HG02588 (cell line): ENCODE results near the gene GBF1.

Experiments
- ATAC-seq: cut with Tn5 transposase; IDR thresholded peaks from one replicate; pipeline ENCODE4 v1.9.1; 2021; ENCODE audit warnings: mild to moderate bottlenecking, moderate library complexity; ENCODE audit not compliant: unreplicated experiment

The GBF1 gene

DNA sequence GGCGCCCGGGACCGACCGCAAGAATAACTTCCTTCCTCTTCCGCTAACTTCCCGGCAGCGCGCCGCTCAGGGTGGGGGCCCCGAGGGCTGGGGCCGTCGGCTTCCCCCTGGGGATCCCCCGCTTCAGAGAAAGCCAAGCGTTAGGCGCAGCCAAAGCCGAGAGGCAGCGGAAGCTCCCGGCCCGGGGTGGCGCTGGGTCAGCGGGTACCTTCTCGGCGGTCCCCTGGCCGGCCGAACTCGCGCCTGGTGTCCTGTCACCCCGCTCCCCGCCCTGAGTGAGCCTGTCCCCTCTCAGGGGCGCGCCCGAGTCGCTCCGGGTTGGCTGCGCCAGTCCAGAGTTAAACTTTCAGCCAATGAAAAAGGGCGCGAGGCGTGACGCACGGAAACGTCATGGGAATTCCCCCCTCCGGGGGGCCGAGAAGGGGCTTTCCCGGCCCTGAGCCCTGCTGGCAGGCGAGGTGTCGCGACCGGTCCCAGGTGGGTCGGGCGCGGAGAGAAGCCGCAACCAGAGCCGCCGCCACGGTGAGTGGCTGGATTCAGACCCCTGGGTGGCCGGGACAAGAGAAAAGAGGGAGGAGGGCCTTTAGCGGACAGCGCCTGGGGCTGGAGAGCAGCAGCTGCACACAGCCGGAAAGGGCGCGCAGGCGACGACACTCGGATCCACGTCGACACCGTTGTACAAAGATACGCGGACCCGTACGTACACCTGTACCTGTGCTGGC is 148.9 kb downstream of the GBF1 start:
- ATAC-seq, result peak; percentile 72

DNA sequence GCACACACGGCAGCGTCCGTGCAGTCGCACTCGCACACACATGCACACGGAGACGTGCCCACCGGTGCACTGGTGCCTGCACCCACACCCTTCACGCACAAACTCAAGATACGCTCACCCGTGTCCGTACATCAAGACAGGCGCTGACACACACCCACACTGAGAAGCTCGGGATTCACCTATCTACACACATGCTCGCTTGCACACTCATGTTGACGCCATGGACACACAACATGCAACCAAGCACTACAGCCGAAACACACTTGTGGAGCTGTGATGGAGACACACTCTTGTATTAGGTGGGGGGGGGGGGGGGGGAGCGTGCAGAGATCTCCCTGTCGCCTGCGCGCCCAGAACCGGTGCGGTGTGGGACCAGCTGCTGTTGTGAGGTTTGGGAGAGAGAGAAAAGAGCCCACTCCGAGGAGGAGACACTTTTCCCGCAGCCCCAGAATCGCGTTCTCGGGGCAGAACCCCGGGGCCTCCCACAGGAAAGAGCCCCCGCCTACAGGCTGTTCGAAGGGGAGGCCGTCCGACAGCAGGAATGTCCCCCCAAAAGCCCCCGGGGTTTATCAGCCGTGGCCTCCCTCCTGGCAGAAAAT is 149.6 kb downstream of the GBF1 start:
- ATAC-seq, result peak; percentile 1

DNA sequence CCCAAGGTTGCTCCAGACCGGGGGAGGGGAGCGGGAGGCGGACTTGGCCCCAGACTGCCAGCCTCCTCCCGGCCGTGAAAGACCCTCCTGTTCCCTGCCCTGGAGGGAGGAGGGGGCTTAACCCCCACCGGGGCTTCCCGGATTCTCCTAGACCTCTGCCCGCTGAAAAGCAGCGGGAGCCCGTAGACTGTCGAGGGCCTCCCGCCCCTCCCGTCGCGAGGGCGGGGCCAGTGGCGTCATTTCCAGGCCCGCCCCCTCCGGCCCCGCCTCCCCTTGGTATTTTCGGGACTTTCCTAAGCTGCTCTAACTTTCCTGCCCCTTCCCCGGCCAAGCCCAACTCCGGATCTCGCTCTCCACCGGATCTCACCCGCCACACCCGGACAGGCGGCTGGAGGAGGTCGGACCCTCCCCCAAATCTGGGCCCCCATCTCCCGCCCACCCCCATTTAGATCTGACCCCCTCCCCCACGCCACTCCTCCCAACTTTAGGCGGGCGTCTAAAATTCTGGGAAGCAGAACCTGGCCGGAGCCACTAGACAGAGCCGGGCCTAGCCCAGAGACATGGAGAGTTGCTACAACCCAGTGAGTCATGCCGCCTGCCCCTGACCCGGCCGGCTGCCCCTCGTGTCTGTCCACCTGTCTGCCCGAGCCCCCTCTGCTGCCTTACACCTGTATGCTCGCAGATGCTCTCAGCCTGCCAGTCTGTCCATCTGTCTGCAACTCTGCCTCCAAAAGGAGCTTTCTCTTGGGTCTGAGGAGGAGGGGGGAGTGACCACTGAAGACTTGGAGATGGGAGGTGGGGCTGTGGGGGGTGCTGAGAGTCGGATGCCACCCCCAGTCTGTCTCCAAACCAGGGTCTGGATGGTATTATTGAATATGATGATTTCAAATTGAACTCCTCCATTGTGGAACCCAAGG is 150.3 kb downstream of the GBF1 start, which contains the start of gene NFKB2:
Gene NFKB2, plus strand, starts transcription at position 306 of the 917 bp plus-strand sequence. Its CDS starts 255 bp downstream, at position 561.
- ATAC-seq, result peak; percentile 25

DNA sequence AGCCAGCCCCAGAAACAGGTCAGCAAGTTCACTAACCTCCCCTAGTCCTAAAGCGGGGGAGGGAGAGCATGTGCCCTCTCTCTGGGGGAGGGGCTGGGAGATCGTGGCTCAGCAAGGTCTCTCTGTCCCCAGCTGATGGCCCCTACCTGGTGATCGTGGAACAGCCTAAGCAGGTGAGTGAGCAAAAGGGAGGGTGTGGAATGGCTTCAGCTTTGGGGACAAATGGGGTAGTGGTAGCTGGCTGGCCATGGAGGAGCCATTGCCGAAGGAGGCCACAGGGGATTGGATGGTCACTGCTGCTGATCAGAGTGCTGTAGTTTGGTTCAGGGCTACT is 151.0 kb downstream of the GBF1 start:
- no peak for ATAC-seq

DNA sequence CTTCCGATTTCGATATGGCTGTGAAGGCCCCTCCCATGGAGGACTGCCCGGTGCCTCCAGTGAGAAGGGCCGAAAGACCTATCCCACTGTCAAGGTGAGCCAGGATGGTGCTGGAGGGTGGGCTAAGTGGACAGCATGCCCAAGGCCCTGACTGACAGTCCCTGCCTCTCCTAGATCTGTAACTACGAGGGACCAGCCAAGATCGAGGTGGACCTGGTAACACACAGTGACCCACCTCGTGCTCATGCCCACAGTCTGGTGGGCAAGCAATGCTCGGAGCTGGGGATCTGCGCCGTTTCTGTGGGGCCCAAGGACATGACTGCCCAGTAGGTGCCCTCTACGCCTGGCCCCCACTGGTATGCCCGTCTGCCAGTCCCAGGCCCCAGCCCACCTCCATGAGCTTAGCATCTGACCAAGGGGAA is 151.4 kb downstream of the GBF1 start:
- ATAC-seq, result no peak

DNA sequence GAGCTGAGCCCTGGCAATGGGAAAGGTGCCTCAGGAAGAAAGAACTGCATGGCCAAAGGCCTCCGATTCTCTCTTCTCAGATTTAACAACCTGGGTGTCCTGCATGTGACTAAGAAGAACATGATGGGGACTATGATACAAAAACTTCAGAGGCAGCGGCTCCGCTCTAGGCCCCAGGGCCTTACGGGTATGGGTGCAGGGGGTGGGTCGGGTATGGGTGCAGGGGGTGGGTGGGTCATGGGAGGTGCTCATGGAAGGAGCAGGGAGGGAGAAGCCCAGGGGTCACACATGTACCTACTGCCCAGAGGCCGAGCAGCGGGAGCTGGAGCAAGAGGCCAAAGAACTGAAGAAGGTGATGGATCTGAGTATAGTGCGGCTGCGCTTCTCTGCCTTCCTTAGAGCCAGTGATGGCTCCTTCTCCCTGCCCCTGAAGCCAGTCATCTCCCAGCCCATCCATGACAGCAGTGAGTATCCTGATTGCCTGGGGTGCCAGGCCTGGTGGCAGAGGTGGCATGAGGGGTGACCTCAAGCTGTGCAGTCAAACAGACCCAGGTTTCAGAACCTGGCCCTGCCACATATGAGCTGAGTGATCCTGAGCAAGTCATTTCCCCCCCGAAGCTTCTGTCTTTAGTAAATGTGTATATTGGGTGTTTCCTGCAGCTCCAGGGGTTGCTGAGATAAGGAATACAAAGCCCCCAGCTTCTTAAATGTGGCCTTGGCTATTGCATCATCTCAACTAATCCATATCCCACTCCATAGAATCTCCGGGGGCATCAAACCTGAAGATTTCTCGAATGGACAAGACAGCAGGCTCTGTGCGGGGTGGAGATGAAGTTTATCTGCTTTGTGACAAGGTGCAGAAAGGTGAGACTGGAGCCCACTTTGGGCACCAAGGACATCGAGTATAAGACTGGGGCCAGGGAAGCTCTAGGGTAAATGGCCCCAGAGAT is 152.2 kb downstream of the GBF1 start:
- no peak for ATAC-seq

DNA sequence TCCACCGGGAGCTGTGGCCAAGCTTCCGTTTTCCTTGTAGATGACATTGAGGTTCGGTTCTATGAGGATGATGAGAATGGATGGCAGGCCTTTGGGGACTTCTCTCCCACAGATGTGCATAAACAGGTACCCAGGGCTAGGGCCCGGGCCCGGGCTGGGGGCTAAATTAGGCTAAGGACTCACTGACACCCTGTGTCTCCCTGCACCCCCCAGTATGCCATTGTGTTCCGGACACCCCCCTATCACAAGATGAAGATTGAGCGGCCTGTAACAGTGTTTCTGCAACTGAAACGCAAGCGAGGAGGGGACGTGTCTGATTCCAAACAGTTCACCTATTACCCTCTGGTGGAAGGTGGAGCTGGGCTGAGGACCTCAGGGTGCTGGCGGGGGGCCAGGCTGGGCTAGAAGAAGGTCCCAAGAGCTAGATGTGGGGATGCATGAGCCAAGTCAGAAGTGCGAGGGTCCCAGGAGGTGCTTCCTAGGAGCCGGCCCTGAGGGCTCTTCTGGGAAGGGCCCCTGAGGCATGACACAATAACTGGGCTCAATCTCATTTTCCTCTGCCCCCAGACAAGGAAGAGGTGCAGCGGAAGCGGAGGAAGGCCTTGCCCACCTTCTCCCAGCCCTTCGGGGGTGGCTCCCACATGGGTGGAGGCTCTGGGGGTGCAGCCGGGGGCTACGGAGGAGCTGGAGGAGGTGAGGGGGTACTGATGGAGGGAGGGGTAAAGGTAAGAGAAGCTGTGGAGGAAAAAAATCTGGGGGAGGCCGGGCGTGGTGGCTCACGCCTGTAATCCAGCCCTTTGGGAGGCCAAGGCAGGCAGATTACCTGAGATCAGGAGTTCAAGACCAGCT is 153.1 kb downstream of the GBF1 start:
- ATAC-seq, result no peak

DNA sequence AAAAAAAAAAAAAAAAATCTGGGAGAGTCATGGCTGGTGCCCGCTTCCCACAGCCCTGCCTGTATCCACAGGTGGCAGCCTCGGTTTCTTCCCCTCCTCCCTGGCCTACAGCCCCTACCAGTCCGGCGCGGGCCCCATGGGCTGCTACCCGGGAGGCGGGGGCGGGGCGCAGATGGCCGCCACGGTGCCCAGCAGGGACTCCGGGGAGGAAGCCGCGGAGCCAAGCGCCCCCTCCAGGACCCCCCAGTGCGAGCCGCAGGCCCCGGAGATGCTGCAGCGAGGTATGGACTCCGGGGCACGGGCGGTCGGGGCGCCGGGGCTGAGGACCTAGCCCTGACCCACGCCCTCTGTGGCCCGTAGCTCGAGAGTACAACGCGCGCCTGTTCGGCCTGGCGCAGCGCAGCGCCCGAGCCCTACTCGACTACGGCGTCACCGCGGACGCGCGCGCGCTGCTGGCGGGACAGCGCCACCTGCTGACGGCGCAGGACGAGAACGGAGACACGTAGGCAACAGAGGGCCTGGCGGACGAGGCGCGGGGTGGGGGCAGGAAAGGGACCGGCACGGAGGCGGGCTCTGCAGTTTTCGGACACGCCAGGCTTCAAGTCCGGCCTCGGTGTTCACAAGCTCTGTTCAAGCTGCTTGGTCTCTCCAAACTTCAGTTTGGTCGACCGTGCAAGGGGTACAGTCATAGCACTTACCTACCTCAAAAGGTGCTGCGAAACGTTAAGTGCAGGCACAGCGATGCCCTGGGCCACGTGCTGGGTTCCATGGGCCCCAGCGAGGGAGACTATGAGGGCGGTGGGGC is 154.1 kb downstream of the GBF1 start:
- peak; percentile 44 for ATAC-seq

DNA sequence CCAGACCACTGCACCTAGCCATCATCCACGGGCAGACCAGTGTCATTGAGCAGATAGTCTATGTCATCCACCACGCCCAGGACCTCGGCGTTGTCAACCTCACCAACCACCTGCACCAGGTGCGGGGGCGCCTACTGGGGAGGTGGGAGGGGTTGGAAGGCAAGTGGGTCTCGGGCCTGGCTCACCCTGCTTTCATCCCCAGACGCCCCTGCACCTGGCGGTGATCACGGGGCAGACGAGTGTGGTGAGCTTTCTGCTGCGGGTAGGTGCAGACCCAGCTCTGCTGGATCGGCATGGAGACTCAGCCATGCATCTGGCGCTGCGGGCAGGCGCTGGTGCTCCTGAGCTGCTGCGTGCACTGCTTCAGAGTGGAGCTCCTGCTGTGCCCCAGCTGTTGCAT is 154.7 kb downstream of the GBF1 start:
- ATAC-seq, result no peak

DNA sequence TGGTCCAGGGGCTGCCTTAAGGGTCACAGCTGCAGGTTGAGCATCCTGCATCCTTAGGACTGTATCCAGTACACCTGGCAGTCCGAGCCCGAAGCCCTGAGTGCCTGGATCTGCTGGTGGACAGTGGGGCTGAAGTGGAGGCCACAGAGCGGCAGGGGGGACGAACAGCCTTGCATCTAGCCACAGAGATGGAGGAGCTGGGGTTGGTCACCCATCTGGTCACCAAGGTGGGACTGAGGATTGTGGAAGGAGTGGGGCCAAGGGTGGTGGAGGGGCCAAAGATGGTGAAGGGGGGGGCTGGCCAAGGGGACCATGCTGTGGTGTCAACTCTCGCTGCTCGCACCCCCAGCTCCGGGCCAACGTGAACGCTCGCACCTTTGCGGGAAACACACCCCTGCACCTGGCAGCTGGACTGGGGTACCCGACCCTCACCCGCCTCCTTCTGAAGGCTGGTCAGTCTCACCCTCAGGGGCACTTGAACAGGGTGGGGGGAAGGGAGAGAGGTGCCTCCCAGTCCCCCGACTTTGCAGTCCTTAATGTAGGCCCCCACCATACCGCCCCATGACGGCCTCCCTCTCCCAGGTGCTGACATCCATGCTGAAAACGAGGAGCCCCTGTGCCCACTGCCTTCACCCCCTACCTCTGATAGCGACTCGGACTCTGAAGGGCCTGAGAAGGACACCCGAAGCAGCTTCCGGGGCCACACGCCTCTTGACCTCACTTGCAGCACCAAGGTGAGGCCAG is 155.4 kb downstream of the GBF1 start:
- ATAC-seq, result no peak

DNA sequence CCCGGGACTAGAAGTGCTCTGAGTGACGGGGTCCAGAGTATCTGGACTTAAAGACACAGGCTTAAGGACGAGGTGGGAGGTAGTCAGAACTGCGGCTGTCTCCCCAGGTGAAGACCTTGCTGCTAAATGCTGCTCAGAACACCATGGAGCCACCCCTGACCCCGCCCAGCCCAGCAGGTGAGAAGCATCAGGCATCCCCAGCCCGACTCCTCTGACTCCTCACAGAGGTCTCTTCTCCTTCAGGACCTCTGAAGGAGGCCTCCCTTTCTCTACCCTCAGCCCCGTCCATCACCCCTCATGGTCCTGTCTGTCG is 156.0 kb downstream of the GBF1 start:
- no peak for ATAC-seq

DNA sequence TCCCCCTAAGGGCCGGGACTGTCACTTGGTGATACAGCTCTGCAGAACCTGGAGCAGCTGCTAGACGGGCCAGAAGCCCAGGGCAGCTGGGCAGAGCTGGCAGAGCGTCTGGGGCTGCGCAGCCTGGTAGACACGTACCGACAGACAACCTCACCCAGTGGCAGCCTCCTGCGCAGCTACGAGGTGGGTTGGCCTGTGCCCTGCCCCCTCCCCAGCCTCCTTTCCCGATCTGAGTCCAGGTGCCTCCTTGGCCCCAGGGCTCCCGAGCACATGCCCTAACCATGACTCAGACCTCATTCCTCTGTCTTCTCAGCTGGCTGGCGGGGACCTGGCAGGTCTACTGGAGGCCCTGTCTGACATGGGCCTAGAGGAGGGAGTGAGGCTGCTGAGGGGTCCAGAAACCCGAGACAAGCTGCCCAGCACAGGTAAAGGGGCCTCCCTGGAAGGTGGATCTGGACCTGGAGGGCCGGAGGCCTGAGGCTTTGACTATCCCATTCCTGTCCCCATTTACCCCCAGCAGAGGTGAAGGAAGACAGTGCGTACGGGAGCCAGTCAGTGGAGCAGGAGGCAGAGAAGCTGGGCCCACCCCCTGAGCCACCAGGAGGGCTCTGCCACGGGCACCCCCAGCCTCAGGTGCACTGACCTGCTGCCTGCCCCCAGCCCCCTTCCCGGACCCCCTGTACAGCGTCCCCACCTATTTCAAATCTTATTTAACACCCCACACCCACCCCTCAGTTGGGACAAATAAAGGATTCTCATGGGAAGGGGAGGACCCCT is 156.6 kb downstream of the GBF1 start:
- no peak for ATAC-seq

DNA sequence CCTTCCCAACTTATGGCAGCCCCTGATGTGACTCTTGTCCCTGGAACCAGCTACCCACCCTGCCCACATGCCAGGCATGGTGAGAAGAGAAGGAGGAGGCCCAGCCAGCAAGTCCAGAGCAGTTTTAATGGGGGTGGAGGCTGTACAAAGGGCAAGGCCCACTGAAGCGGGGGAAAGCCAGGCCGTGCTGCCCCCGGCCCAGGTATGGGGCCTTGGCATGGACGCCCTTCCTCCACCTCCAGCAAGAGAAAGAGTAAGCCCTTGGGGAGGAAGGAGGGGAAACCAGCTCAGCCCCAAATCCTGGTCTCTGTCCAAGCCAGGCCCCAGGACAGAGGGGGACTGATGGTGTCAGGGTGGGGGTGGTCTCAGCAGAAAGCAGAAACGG is 157.2 kb downstream of the GBF1 start:
- no peak for ATAC-seq

DNA sequence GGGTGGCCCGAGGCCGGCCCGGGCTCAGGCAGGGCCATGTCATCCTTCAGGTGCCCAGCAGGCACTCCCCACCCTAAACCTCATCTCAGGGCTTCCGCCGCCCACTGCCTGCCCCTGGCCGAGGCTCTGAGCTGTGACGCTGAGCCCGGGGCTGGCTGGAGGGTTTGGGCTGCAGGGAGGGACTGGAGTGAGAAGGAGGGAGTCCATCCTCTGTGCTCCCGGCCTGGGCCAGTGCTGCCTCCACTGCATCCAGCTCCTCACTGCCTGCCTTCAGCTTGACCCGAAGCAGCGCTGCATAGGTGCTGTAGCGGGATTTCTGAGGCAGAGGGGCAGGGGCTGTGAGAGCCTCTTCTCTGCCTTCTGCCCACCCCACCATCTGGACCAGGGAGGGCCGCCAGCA is 157.8 kb downstream of the GBF1 start:
- no peak for ATAC-seq

DNA sequence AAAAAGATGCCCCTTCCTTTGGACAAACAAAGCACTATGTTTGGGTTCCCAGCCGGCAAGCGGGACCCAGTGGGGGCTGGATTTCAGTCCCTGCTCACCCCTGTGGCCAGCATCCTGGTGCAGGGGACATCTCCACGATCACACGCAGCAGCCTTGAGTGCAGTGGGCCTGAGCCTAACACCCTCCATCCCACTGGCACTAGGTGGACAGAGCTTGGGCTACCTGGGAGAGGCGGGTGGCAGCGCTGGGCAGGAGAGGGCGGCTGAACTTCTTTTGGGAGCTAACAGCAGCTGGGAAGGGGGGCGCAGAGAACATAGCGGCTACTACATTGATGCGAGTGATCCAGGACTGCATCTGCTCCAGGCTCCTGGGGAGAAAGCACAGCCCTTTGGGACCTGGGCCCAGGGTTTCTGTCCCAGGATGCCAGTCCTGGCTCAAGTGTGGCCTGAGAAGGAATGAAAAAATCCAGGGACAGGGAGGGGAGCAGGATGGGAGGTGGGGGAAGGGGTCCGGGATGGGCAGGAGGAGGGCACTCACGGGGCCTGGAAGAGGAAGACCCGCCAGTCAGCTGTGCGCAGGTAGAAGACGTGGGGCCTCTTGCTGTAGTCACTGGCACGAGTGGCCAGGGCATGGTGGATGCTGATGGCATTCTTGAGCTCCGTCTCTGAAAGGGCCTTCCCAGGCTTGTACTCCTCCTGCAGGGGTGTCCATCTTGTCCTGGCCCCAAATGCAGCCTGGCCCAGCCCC is 159.2 kb downstream of the GBF1 start:
- ATAC-seq, result no peak

DNA sequence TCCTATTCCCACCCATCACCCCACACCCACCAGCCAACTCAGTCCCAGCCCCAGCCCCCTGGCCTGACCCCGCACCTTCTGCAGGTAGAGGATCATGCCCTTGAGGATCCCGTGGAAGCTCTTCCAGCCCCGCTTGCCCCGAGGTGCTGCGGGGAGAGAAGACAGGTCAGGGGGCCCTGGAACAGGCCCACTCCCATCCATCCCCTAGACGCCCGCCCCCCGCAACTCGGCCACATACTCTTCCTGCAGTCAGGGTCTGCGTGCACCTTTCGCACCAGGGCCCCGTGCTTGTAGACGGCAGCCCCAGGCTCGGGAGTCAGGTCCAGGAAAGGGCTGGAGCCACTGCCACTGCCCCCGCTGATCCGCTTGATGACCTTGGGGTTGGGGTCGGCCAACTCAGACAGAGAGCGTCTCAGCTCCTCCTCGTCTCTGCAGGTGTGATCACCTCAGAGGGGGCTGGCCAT is 159.8 kb downstream of the GBF1 start:
- ATAC-seq, result no peak

DNA sequence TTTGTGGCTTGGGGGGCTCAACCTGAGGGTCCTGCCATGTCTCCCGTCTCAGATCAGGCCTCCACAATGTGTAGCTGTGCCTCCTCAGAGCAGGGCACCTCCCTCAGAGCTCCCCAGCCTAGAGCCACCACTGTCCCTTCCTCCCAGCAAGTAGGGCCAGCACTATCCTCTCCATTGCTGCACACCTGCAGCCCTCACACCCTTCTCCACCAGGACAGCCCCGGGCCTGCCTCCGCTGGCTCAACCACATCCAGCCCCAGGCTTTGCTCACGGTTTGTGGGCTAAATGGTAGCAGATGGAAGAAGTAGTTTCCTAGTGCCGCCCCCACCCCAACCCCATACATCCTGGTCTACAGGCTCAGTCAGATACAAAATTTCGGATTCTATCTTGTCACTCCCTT is 160.3 kb downstream of the GBF1 start:
- ATAC-seq, result no peak
